Epithelial cell of esophagus (primary cell): ENCODE measurements around the gene CDC16.

Experiments
- DNase-seq: peaks from one replicate; pipeline ENCODE4 v3.0.0; 2010; ENCODE audit warnings: low read depth
- H3K4me3 ChIP-seq: 2 replicates; pipeline ENCODE4 v1.5.1; 2011; ENCODE audit warnings: mild to moderate bottlenecking, low read length, control low read depth
- TF ChIP-seq, protein P1 (sequence below): IDR thresholded peaks from 2 replicates; pipeline ENCODE4 v1.5.1; 2011; ENCODE audit warnings: low read depth, mild to moderate bottlenecking, low read length, control low read depth, inconsistent platforms; ENCODE audit not compliant: insufficient read depth; ENCODE audit errors: missing control alignments

The CDC16 gene

GRCh38 chr13:114296448-114296847 lies 61.8 kb downstream of the CDC16 start:
- no peak for DNase-seq
- no peak overlapping the region for H3K4me3 ChIP-seq
- TF ChIP-seq, protein P1, sequence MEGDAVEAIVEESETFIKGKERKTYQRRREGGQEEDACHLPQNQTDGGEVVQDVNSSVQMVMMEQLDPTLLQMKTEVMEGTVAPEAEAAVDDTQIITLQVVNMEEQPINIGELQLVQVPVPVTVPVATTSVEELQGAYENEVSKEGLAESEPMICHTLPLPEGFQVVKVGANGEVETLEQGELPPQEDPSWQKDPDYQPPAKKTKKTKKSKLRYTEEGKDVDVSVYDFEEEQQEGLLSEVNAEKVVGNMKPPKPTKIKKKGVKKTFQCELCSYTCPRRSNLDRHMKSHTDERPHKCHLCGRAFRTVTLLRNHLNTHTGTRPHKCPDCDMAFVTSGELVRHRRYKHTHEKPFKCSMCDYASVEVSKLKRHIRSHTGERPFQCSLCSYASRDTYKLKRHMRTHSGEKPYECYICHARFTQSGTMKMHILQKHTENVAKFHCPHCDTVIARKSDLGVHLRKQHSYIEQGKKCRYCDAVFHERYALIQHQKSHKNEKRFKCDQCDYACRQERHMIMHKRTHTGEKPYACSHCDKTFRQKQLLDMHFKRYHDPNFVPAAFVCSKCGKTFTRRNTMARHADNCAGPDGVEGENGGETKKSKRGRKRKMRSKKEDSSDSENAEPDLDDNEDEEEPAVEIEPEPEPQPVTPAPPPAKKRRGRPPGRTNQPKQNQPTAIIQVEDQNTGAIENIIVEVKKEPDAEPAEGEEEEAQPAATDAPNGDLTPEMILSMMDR: no peak

DNA sequence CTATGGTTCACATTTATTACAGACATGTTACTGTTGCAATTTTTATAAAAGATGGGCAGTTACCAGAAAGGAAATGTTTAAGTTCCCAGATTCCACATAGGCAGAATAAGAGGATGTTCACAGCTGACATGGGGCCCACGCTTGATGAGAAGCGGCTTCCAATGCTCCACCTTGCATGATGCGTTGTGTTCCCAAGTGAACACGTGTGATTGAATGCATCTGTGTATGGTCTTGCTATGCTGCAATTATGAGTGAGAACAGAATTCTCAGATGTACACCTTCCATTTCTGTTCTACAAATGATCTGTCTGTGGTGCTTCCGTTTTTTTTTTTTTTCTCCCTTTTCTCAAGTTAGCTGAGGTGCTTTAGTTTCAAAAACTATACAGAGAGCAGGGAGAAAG lies 62.2 kb downstream of the CDC16 start:
- no peak overlapping the region for H3K4me3 ChIP-seq
- no peak for DNase-seq
- TF ChIP-seq, protein P1: no peak

DNA sequence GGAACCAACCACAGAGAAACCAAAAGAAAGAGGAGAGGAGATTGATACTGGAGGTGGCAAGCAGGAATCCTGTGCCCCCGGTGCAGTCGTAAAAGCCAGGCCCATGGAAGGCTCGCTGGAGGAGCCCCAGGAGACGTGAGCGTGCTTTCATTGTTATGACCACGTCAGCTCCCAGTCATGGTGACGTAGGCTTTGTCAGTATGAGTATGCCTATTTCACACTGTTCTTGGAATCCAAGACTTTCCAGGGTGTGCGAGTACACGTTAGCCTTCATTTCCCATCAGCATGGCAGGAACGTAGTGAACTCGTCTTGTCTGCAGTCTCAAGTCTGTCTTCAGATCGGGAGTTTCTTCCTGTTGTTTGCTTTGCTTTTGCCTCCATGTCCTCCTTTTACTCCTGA lies 64.2 kb downstream of the CDC16 start:
- TF ChIP-seq, protein P1: no peak
- no peak overlapping the region for H3K4me3 ChIP-seq
- no peak for DNase-seq

- no peak for DNase-seq
- TF ChIP-seq, protein P1: no peak
These were observed 65.1 kb downstream of the CDC16 start for GRCh38 chr13:114299604-114300305.

GRCh38 chr13:114303700-114304327 lies 69.1 kb downstream of the CDC16 start:
- TF ChIP-seq, protein P1: no peak
- no peak for DNase-seq
- no peak overlapping the region for H3K4me3 ChIP-seq

More at GRCh38 chr13:114299604-114300305, 65.1 kb downstream of the CDC16 start:
- H3K4me3 ChIP-seq: no peak overlapping the region

- TF ChIP-seq, protein P1: no peak
- H3K4me3 ChIP-seq: no peak overlapping the region
- DNase-seq: no peak
These were observed 69.8 kb downstream of the CDC16 start for GRCh38 chr13:114304346-114305034.

GRCh38 chr13:114309086-114309485 lies 74.4 kb downstream of the CDC16 start:
- no peak overlapping the region for H3K4me3 ChIP-seq
- DNase-seq: no peak
- TF ChIP-seq, protein P1: no peak
